ENCODE measurements around the gene VAMP3. TPM values are rescaled to one million over a fixed set of nuclear protein-coding genes. Genes with fewer than 3 reads are reported as not detected.

The VAMP3 gene
- total RNA-seq, 4 donors from 2014 or later, result 107 to 125 (median 115) TPM

DNA sequence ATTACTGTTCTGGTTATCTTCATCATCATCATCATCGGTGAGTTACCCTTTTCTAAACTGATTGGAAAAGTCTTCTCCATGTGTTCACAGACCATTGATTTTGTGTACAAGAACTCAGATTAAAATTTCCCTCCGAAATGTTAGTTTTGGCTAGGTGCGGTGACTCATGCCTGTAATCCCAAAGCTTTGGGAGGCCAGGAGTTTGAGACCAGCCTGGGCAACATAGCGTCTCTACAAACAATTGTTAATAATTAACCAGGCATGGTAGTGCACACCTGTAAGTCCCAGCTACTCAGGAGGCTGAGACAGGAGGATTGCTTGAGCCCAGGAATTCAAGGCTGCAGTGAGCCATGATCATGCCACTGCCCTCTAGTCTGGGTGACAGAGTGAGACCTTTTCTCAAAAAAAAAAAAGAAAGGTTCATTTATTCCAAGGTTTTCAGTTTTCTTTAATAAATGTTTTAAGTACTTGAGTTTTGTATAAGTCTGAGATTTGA lies 7.1 kb downstream of the VAMP3 start:
- no peak for TF ChIP-seq CTCF (IDR thresholded peaks at IDR 0.05)
- ATAC-seq (ENCODE audit: low FRiP score), result no peak
- no peak for DNase-seq (ENCODE audit: low spot score)

GRCh38 chr1:7780976-7781375 lies 9.9 kb downstream of the VAMP3 start:
- DNase-seq (ENCODE audit: low spot score) (no peak), ATAC-seq (ENCODE audit: low FRiP score) (no peak)
- TF ChIP-seq CTCF (IDR thresholded peaks at IDR 0.05), result no peak

DNA sequence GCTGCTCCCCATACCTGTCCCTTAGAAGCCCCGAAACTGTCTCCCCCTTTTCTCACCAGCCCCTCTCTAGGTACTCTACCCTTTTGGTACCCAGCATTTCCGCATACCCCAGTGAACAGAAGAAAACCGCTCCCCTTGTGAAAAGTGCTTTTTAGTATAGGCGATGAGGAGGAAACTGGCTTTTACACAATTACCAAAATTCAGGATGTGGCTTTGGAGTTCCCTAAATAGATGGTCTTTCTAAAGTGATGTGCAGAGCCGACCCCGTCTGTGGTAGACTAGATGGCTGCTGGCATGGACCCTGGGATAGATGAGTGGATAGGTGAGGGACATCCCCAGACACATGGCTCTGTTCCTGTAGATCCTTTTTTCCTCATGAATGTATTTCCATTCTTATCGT lies 10.4 kb downstream of the VAMP3 start:
- no peak for ATAC-seq (ENCODE audit: low FRiP score)
- no peak for TF ChIP-seq CTCF (IDR thresholded peaks at IDR 0.05)
- DNase-seq (ENCODE audit: low spot score), result no peak

GRCh38 chr1:7781923-7782495 lies 10.9 kb downstream of the VAMP3 start:
- ATAC-seq (ENCODE audit: low FRiP score) (no peak), DNase-seq (ENCODE audit: low spot score) (no peak)
- TF ChIP-seq CTCF (IDR thresholded peaks at IDR 0.05), result no peak

DNA sequence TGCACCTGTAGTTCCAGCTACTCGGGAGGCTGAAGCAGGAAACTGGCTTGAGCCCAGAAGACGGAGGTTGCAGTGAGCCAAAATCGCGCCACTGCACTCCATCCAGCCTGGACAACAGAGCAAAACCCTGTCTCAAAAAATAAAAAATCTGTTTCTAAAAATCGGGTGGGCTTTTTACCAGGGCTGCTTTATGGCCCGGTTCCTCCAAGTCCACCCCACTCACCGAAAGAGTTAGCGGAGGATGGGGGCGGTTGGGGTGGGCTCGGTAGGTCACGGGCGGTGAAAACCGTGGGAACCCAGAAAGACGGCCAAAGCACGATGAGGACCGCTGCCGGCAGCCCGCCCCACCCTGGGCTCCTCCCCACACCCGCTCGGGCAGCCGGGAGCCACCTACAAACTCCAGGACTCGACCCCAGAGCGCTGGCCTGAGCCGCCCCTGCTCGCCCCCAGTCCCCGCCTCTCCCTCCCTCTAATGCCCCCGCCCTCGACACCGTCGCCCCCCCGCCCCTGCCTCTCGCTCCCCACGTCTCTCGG lies 12.1 kb downstream of the VAMP3 start:
- TF ChIP-seq CTCF (IDR thresholded peaks at IDR 0.05), result no peak
- ATAC-seq (ENCODE audit: low FRiP score) (peak; percentile 68), DNase-seq (ENCODE audit: low spot score) (no peak)

DNA sequence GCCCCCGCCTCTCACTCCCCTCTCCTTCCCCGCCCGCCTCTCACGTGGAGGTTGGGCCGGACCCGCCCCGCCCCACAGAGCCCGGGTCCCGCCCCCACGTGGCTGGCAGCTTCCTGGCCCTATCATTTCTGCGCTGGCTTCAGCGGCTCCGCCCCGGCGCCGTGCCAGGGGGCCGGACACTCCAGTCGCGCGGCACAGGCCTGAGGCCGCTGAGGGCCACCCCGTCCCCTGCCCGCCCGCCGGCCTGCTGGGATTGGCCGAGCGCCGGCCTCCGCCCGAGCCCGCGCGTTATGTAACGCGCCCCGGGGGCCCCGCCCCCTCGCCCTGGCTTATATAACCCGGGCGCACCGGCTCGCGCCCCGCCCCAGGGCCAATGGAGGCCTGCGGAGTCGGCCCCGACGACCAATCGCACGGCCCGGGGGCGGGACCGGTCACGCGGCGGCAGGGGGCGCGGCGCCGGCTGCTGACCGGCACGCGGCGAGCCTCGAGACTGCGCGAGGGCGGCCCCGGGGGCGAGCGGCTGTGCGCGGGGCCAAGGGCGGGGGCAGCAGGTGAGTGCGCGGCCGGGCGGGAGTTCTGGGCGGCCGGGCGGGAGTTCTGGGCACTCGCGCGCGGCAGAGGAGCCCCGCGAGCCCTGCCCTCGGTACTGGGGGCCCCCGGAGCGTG lies 12.9 kb downstream of the VAMP3 start, which contains the start of gene PER3:
Gene PER3, plus strand, starts transcription at position 466 of the 666 bp plus-strand sequence. CDS start 587 bp downstream, outside the sequence.
- TF ChIP-seq CTCF (IDR thresholded peaks at IDR 0.05), result no peak
- DNase-seq (ENCODE audit: low spot score) (peak; percentile 82), ATAC-seq (ENCODE audit: low FRiP score) (peak; percentile 99)

All from omental fat pad (tissue), 4 donors.